GM12878 (cell line): Measurements from ENCODE around the gene TMEM82. TPM values are rescaled to one million over a fixed set of nuclear protein-coding genes. Genes with fewer than 3 reads are reported as not detected.
A peak's percentile ranks its signal among the peaks of the same experiment; 100 is the strongest.

Source experiments
- ATAC-seq: fragments of 200-7000 bp; cut with Tn5 transposase; 3 replicates; pipeline ENCODE4 v1.9.1; 2020; ENCODE audit warnings: mild to moderate bottlenecking, moderate library complexity
- BruUV-seq: library from RNA; stranded (reverse); fragments of 400-500 nt; replicated peaks from 2 replicates; lab custom pipeline; 2021; lab: Mats Ljungman, UMichigan
- CTCF ChIA-PET: fragments of 300-600 bp; sonication (Branson Sonifier 250); formaldehyde crosslinking; extraction: SDS; loops from one replicate; lab custom pipeline; 2021; ENCODE audit warnings: inconsistent platforms; lab: Yijun Ruan, JAX
- POLR2A ChIA-PET: fragments of 350-600 bp; formaldehyde crosslinking; extraction: SDS; loops from one replicate; lab custom pipeline; 2021; ENCODE audit warnings: inconsistent platforms; lab: Charles Lee
- RAD21 ChIA-PET: fragments of 300-600 bp; sonication (Branson Sonifier 250); formaldehyde crosslinking; loops from one replicate; lab custom pipeline; 2023; ENCODE audit warnings: antibody characterized with exemption; ENCODE audit not compliant: unreplicated experiment; lab: Charles Lee
- SMC1A ChIA-PET: fragments of 300-600 bp; sonication (Branson Sonifier 250); formaldehyde crosslinking; loops from one replicate; lab custom pipeline; 2023; ENCODE audit not compliant: unreplicated experiment, uncharacterized antibody; lab: Charles Lee
- DNase-seq: peaks from one replicate; pipeline ENCODE4 v3.0.0-alpha.2; 2011; ENCODE audit warnings: low read depth, low spot score
- FAIRE-seq: peaks from 3 replicates; lab custom pipeline; 2011; peaks lifted over from hg19 to GRCh38; lab: Jason Lieb, UNC
- H2AFZ ChIP-seq: 2 replicates; pipeline ENCODE4 v1.6.0; 2011; ENCODE audit warnings: low read depth, low read length, control low read depth; ENCODE audit not compliant: control insufficient read depth
- H3K27ac ChIP-seq: 2 replicates; pipeline ENCODE4 v1.5.1; 2011; ENCODE audit warnings: control low read depth; ENCODE audit not compliant: control insufficient read depth, insufficient read depth
- H3K27me3 ChIP-seq, 2 experiments: replicated peaks in 1 of 2; 2 replicates each; pipeline versions ENCODE4 v1.6.0 to v1.6.1; 2011; ENCODE audit warnings: low read length in 1 of 2; ENCODE audit not compliant: control insufficient read depth in 2 of 2, insufficient read depth in 2 of 2
- H3K36me3 ChIP-seq, 2 experiments: 2 replicates each; pipeline ENCODE4 v1.5.1; 2011; ENCODE audit warnings: low read length in 1 of 2; ENCODE audit not compliant: control insufficient read depth in 2 of 2, insufficient read depth in 2 of 2
- H3K4me1 ChIP-seq: 2 replicates; pipeline ENCODE4 v1.6.1; 2011; ENCODE audit warnings: mild to moderate bottlenecking, low read length, moderate library complexity, mixed read lengths; ENCODE audit not compliant: control insufficient read depth, insufficient read depth
- H3K4me2 ChIP-seq: 2 replicates; pipeline ENCODE4 v1.6.0; 2011; ENCODE audit warnings: control low read depth; ENCODE audit not compliant: control insufficient read depth, insufficient read depth
- H3K4me3 ChIP-seq: fragments of 200-600 bp; sonication (generic); 2 replicates; pipeline ENCODE4 v1.5.1; 2016
- H3K79me2 ChIP-seq: 2 replicates; pipeline ENCODE4 v1.6.0; 2011; ENCODE audit warnings: low read length; ENCODE audit not compliant: control insufficient read depth, insufficient read depth
- H3K9ac ChIP-seq: 2 replicates; pipeline ENCODE4 v1.8.0; 2011; ENCODE audit warnings: low read length, control low read depth, mixed read lengths; ENCODE audit not compliant: control insufficient read depth, insufficient read depth
- H3K9me3 ChIP-seq: replicated peaks from 3 replicates; pipeline ENCODE4 v1.5.1; 2011; ENCODE audit warnings: mild to moderate bottlenecking, low read length; ENCODE audit not compliant: control insufficient read depth, insufficient read depth
- H4K20me1 ChIP-seq: 2 replicates; pipeline ENCODE4 v1.6.0; 2011; ENCODE audit not compliant: control insufficient read depth, insufficient read depth
- MTA2 ChIP-seq: fragments of 450-650 bp; IDR thresholded peaks from 2 replicates; pipeline ENCODE4 v1.6.1; 2016; ENCODE audit warnings: low read depth, mild to moderate bottlenecking, moderate library complexity
- NFIC ChIP-seq: IDR thresholded peaks from 2 replicates; pipeline ENCODE4 v1.6.1; 2012; ENCODE audit warnings: low read depth, mild to moderate bottlenecking, inconsistent platforms, low read length, moderate library complexity
- NFYA ChIP-seq: IDR thresholded peaks from 2 replicates; pipeline ENCODE4 v1.6.1; 2011; ENCODE audit warnings: low read depth, mild to moderate bottlenecking, low read length, improper control_type of control experiment, borderline replicate concordance
- NR2C2 ChIP-seq: IDR thresholded peaks from 2 replicates; pipeline ENCODE4 v1.6.1; 2011; ENCODE audit warnings: borderline replicate concordance, low read depth; ENCODE audit not compliant: control insufficient read depth, insufficient read length
- POLR2A ChIP-seq: IDR thresholded peaks from 2 replicates; pipeline ENCODE4 v1.6.1; 2011; ENCODE audit warnings: low read depth, mild to moderate bottlenecking, low read length
- SUPT20H ChIP-seq: IDR thresholded peaks from 2 replicates; pipeline ENCODE4 v1.6.1; 2011; ENCODE audit warnings: low read depth, mild to moderate bottlenecking, low read length, moderate library complexity, borderline replicate concordance; ENCODE audit not compliant: control insufficient read depth
- WRNIP1 ChIP-seq: IDR thresholded peaks from 2 replicates; pipeline ENCODE4 v1.6.1; 2011; ENCODE audit warnings: low read depth, low read length, improper control_type of control experiment, borderline replicate concordance
- ZSCAN29 ChIP-seq: fragments of 450-650 bp; IDR thresholded peaks from 2 replicates; pipeline ENCODE4 v1.6.1; 2017; ENCODE audit warnings: mild to moderate bottlenecking, moderate library complexity
- ZZZ3 ChIP-seq: IDR thresholded peaks from 2 replicates; pipeline ENCODE4 v1.6.1; 2011; ENCODE audit warnings: low read depth; ENCODE audit not compliant: control insufficient read depth, insufficient read length
- WGBS: methylation state at CpG from one replicate; pipeline ENCODE4 v1.1.6; 2016; ENCODE audit warnings: low lambda C conversion rate; ENCODE audit not compliant: insufficient replicate concordance, insufficient coverage; ENCODE audit errors: missing lambda C conversion rate; 5-methylcytosine and 5-hydroxymethylcytosine counted together
- in situ Hi-C: fragments of 300-500 bp; cut with MboI; formaldehyde crosslinking; loops from 9 replicates; pipeline ENCODE4 v1.14.3; 2018; ENCODE audit warnings: mixed read lengths
- intact Hi-C: fragments of 100-400 bp; cut with micrococcal nuclease; formaldehyde crosslinking; loops from one replicate; pipeline ENCODE4 v1.14.2; 2022; ENCODE audit not compliant: unreplicated experiment
- polyA plus RNA-seq, 11 experiments: library from polyadenylated mRNA; depleted of rRNA in 4 of 11; unstranded in 6 of 11; stranded (reverse) in 5 of 11; fragments of >200 nt; fragmentation: Nextera tagmentation in 4 of 11; fragmentation: Illumina TruSeq in 1 of 11; extraction: Ambion mirVana in 4 of 11; extraction: Trizol in 1 of 11; gene quantifications; 1 replicate in 1 of 11; 2 replicates in 10 of 11; pipeline versions ENCODE4 v1.2.1 to v1.2.3, GENCODE V29; 2011 to 2016; ENCODE audit warnings: inconsistent platforms in 2 of 11, missing spikeins in 2 of 11, low read depth in 1 of 11
- total RNA-seq, 4 experiments: library from RNA; depleted of rRNA in 3 of 4; stranded (reverse); fragments of >200 nt in 3 of 4; fragmentation: Illumina TruSeq in 1 of 4; extraction: Trizol in 1 of 4; gene quantifications; 2 replicates each; pipeline versions ENCODE4 v1.2.1 to v1.2.3, GENCODE V29; 2013 to 2021
- TF ChIP-seq, protein P1 (sequence below): fragments of 450-650 bp; IDR thresholded peaks from 2 replicates; pipeline ENCODE4 v1.6.1; 2017; ENCODE audit warnings: mild to moderate bottlenecking, low read depth, inconsistent platforms; ENCODE audit not compliant: poor library complexity, severe bottlenecking

TMEM82 gene
- total and polyA plus RNA-seq, 10 of the 15 experiments (the other 5 are each of a cell fraction or from before 2014, with no cell fraction given), result not detected

DNA sequence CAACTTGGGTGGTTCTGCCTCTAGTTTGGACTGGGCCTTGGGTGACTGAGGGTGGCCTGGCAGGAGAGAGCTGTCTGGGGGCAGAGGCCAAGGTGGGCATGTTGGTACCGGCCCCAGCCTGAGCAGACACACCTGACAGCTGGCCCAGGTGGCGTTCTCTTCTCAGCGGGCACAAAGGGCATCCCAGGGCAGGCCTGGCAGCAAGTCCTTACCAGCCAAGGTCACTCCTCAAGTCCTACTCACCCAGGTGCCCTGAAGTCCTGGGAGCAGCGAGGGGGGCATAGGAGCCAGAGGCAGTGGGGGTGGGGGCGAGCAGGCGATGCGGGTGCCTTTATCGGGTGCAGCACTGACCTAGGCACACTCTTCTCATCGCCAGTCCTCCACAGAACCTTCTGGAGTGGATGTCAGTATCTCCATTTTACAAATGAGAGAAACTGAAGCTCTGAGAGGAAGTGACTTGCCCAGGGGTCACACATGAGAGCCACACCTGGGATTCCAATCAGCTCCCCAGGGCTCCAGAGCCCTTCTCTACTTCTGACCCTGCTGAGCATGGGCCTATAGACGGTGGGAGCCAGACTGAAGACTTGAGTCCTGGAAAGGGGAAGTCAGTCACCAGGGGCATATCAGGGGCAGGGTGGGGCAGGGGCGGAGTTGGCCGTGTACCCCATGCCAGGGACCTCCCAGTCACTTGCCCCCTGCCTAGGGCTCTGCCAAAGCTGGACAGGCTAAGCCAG is 6.8 kb upstream of the TMEM82 start:
- intact Hi-C loops (no loop called here), in situ Hi-C loops (no loop called here)
- Histone ChIP-seq H3K36me3 (peaks cover 2 to 13% of the 10 kb centered on the region in 2 experiments), H4K20me1 (no peaks in the 10 kb centered on the region), H3K4me2 (no peak overlapping the region), H3K4me3 (no peak overlapping the region), H3K27ac (no peak overlapping the region), H3K79me2 (no peaks in the 10 kb centered on the region), H2AFZ (no peak overlapping the region), H3K9me3 (no peaks in the 10 kb centered on the region), H3K9ac (no peak overlapping the region), H3K4me1 (no peaks in the 10 kb centered on the region), H3K27me3 (no peaks in the 10 kb centered on the region)
- POLR2A ChIA-PET, result no interaction called here
- SMC1A ChIA-PET, result no interaction called here
- peak; percentile 55 for TF ChIP-seq POLR2A
- no peak for TF ChIP-seq NFYA
- RAD21 ChIA-PET, result no interaction called here
- WGBS, result 70% methylated on average over 11 of the region's 12 CpGs
- BruUV-seq, result no TSS peak
- ATAC-seq (peak; percentile 9; the same call in 2 of the 3 replicates), FAIRE-seq (no peak), DNase-seq (no peak)
- CTCF ChIA-PET, result no interaction called here

DNA sequence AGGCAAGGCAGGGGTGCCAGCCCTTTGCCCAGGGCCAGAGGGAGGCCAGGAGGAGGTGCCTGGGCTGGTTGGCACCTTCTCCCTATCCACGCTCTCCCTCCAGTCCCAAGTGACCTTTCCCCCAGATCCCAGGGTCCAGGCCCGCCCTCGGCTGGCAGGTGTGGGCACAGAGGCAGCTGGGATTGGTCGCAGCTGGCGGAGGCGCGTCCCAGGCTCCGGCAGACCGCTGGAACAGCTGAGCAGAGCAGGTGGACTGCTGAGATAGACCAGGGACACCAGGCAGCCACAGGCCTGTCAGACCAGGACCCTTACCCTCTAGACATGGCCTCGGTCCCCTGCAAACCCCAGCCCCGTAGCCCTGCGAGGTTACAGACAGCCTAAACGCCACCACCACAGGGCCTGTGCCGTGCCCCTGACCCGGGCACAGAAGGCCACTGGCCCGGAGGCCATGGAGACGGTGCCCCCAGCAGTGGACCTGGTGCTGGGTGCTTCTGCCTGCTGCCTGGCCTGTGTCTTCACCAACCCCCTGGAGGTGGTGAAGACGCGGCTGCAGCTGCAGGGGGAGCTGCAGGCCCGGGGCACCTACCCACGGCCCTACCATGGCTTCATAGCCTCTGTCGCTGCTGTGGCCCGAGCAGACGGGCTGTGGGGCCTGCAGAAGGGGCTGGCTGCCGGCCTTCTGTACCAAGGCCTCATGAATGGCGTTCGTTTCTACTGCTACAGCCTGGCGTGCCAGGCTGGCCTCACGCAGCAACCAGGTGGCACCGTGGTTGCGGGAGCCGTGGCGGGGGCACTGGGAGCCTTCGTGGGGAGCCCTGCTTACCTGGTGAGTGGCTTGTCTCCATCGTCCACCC is 6.0 kb upstream of the TMEM82 start, which contains the start of gene SLC25A34:
SLC25A34 (plus strand) TSS at position 221 of the 854 bp plus-strand sequence; CDS start at position 449, 228 bp downstream.
- in situ Hi-C loops (no loop called here), intact Hi-C loops (no loop called here)
- no peak within 1 kb of the TSS for H3K4me2 ChIP-seq
- H3K4me1 ChIP-seq, result no peaks in the 10 kb centered on the region
- FAIRE-seq (no peak), DNase-seq (no peak), ATAC-seq (no peak; the same call in 2 of the 3 replicates)
- H3K36me3 ChIP-seq, result peaks cover 0 to 8% of the 10 kb centered on the region in 2 experiments; a peak in 2 of 4 replicates
- no peak within 1 kb of the TSS for H3K9ac ChIP-seq
- no TSS peak for BruUV-seq
- no peak within 1 kb of the TSS for H2AFZ ChIP-seq
- H3K79me2 ChIP-seq, result no peaks in the 10 kb centered on the region
- SMC1A ChIA-PET, result no interaction called here
- WGBS, result 88% methylated on average over 34 of the region's 35 CpGs
- no peaks in the 10 kb centered on the region for H3K9me3 ChIP-seq
- no peak within 1 kb of the TSS for H3K27ac ChIP-seq
- H3K4me3 ChIP-seq, result no peak within 1 kb of the TSS
- POLR2A ChIA-PET, result interaction anchor here (0.5 kb wide), 1 partner anchor 239 kb away, joined by 4 read pairs; no protein-coding TSS in a partner anchor
- CTCF ChIA-PET, result no interaction called here
- RAD21 ChIA-PET, result no interaction called here
- H3K27me3 ChIP-seq, result no peaks in the 10 kb centered on the region
- no peaks in the 10 kb centered on the region for H4K20me1 ChIP-seq
- TF ChIP-seq, protein P1, sequence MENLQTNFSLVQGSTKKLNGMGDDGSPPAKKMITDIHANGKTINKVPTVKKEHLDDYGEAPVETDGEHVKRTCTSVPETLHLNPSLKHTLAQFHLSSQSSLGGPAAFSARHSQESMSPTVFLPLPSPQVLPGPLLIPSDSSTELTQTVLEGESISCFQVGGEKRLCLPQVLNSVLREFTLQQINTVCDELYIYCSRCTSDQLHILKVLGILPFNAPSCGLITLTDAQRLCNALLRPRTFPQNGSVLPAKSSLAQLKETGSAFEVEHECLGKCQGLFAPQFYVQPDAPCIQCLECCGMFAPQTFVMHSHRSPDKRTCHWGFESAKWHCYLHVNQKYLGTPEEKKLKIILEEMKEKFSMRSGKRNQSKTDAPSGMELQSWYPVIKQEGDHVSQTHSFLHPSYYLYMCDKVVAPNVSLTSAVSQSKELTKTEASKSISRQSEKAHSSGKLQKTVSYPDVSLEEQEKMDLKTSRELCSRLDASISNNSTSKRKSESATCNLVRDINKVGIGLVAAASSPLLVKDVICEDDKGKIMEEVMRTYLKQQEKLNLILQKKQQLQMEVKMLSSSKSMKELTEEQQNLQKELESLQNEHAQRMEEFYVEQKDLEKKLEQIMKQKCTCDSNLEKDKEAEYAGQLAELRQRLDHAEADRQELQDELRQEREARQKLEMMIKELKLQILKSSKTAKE, result no peak
- no peak for TF ChIP-seq NR2C2
- TF ChIP-seq WRNIP1, result no peak
- no peak for TF ChIP-seq MTA2
- no peak for TF ChIP-seq SUPT20H
- no peak for TF ChIP-seq ZZZ3
- TF ChIP-seq NFIC, result no peak
- TF ChIP-seq ZSCAN29, result no peak
